DMS153 (cell line): ENCODE measurements around the gene MCM3AP.
"Not testable (repeated sequence)": the region's sequence is repeated elsewhere in the genome, so short reads cannot be mapped to it uniquely, and the experiment has no call there.

ENCODE experiments used
- DNase-seq: peaks from one replicate; lab custom pipeline; 2025; lab: John Stamatoyannopoulos, UW

The MCM3AP gene

GRCh38 chr21:46243325-46243724 lies 42.1 kb downstream of the MCM3AP start:
- no peak for DNase-seq

- DNase-seq = not testable (repeated sequence)
Observed at GRCh38 chr21:46241577-46241976, 43.8 kb downstream of the MCM3AP start.

GRCh38 chr21:46239817-46240325 lies 45.5 kb downstream of the MCM3AP start:
- DNase-seq = no peak

GRCh38 chr21:46237474-46237873 lies 47.9 kb downstream of the MCM3AP start:
- DNase-seq = no peak

- no peak for DNase-seq
Observed at GRCh38 chr21:46234436-46234950, 50.9 kb downstream of the MCM3AP start.

- no peak for DNase-seq
Observed at GRCh38 chr21:46229923-46230260, 55.5 kb downstream of the MCM3AP start.

- no peak for DNase-seq
Observed at GRCh38 chr21:46229133-46229922, 56.1 kb downstream of the MCM3AP start.

- DNase-seq = peak; percentile 94
Observed at GRCh38 chr21:46228345-46229051, 56.9 kb downstream of the MCM3AP start, which contains the start of gene LSS. TSS of gene LSS (minus strand) at chr21:46228774. CDS start at chr21:46228745, 29 bp downstream.

GRCh38 chr21:46227811-46228344 lies 57.5 kb downstream of the MCM3AP start:
- no peak for DNase-seq

GRCh38 chr21:46226920-46227599 lies 58.4 kb downstream of the MCM3AP start:
- DNase-seq = no peak

GRCh38 chr21:46226146-46226545 lies 59.3 kb downstream of the MCM3AP start:
- DNase-seq = no peak

- DNase-seq = not testable (repeated sequence)
Observed at GRCh38 chr21:46223661-46224060, 61.8 kb downstream of the MCM3AP start.

- DNase-seq = no peak
Observed at GRCh38 chr21:46223217-46223616, 62.2 kb downstream of the MCM3AP start.

GRCh38 chr21:46222436-46223116 lies 62.8 kb downstream of the MCM3AP start:
- DNase-seq = no peak

- no peak for DNase-seq
Observed at GRCh38 chr21:46221664-46222435, 63.6 kb downstream of the MCM3AP start.

GRCh38 chr21:46220847-46221246 lies 64.6 kb downstream of the MCM3AP start:
- DNase-seq = no peak

GRCh38 chr21:46220275-46220810 lies 65.1 kb downstream of the MCM3AP start:
- no peak for DNase-seq

- no peak for DNase-seq
Observed at GRCh38 chr21:46219591-46220239, 65.7 kb downstream of the MCM3AP start.

GRCh38 chr21:46218906-46219590 lies 66.4 kb downstream of the MCM3AP start:
- no peak for DNase-seq
